DND-41 (cell line): ENCODE data around the gene IRF1.

Experiments
- CTCF ChIP-seq: IDR thresholded peaks from 2 replicates; pipeline ENCODE4 v1.5.1; 2012; ENCODE audit warnings: borderline replicate concordance, low read length, moderate library complexity, mild to moderate bottlenecking; ENCODE audit not compliant: poor library complexity, severe bottlenecking; ENCODE audit errors: extremely low read depth
- EZH2 ChIP-seq: IDR thresholded peaks from 3 replicates; pipeline ENCODE4 v1.6.1; 2012; ENCODE audit warnings: borderline replicate concordance, low read depth, mild to moderate bottlenecking, moderate library complexity, low read length, inconsistent platforms; ENCODE audit not compliant: severe bottlenecking

GRCh38 chr5:132445640-132445923 is 45.0 kb downstream of the IRF1 start:
- TF ChIP-seq CTCF (no peak), EZH2 (no peak)
